Spinal cord (tissue), 10 donors: ENCODE measurements around the gene CAPZB. TPM values are rescaled to one million over a fixed set of nuclear protein-coding genes. Genes with fewer than 3 reads are reported as not detected.

Source experiments
- DNase-seq, 6 donors: peaks; one replicate each; pipeline versions ENCODE4 v3.0.0 to v3.0.0-alpha.2; 2013 to 2015; ENCODE audit warnings: low spot score in 6 of 6, low read depth in 4 of 6
- H3K27ac ChIP-seq: one replicate; pipeline ENCODE4 v1.5.1; 2013; ENCODE audit warnings: low read depth, low read length, control low read depth
- H3K27me3 ChIP-seq: one replicate; pipeline ENCODE4 v1.6.1; 2013; ENCODE audit warnings: low read length; ENCODE audit not compliant: control insufficient read depth, insufficient read depth
- H3K36me3 ChIP-seq: one replicate; pipeline ENCODE4 v1.6.1; 2013; ENCODE audit warnings: low read length; ENCODE audit not compliant: control insufficient read depth, insufficient read depth
- H3K4me1 ChIP-seq: one replicate; pipeline ENCODE4 v1.6.1; 2013; ENCODE audit warnings: low read length; ENCODE audit not compliant: control insufficient read depth, insufficient read depth
- H3K4me3 ChIP-seq: one replicate; pipeline ENCODE4 v1.5.1; 2013; ENCODE audit warnings: low read depth, low read length, control low read depth
- H3K9me3 ChIP-seq: one replicate; pipeline ENCODE4 v1.6.1; 2013; ENCODE audit warnings: low read length; ENCODE audit not compliant: control insufficient read depth, insufficient read depth
- WGBS: methylation state at CpG from one replicate; pipeline ENCODE4 v1.1.5; 2013; ENCODE audit warnings: missing lambda C conversion rate; ENCODE audit not compliant: insufficient coverage; 5-methylcytosine and 5-hydroxymethylcytosine counted together
- polyA plus RNA-seq, 2 donors: library from polyadenylated mRNA; unstranded; fragments of 120-200 nt; gene quantifications; one replicate each; pipeline ENCODE4 v1.2.1, GENCODE V29; 2013; ENCODE audit not compliant: insufficient read length in 2 of 2
- total RNA-seq, 2 donors: library from RNA; depleted of rRNA in 1 of 2; stranded (reverse); fragments of 120-200 nt in 1 of 2; fragments of >200 nt in 1 of 2; gene quantifications; one replicate each; pipeline versions ENCODE4 v1.2.3 to v1.2.4, GENCODE V29; 2013 to 2014
- donor health status: healthy.

Gene CAPZB
- total and polyA plus RNA-seq, 4 donors = 78.8 to 312 (median 243) TPM

GRCh38 chr1:19477284-19478249 is 7.8 kb downstream of the CAPZB start:
- Histone ChIP-seq H3K4me3 (no peak overlapping the region), H3K27ac (peak overlapping the region; percentile 35), H3K27me3 (no peaks in the 10 kb centered on the region), H3K36me3 (peaks cover 4% of the 10 kb centered on the region), H3K9me3 (no peaks in the 10 kb centered on the region), H3K4me1 (peaks cover 10% of the 10 kb centered on the region)
- WGBS = 79% methylated on average over 8 of the region's 11 CpGs
- DNase-seq = peak in 1 of 6 donors; percentile 44

- Histone ChIP-seq H3K4me1 (peaks cover 10% of the 10 kb centered on the region), H3K4me3 (no peak overlapping the region), H3K36me3 (peaks cover 7% of the 10 kb centered on the region), H3K27me3 (no peaks in the 10 kb centered on the region), H3K27ac (no peak overlapping the region), H3K9me3 (no peaks in the 10 kb centered on the region)
- DNase-seq = no peak
- WGBS = 84% methylated on average over 9 of the region's 12 CpGs
Observed at GRCh38 chr1:19476450-19477190, 8.7 kb downstream of the CAPZB start.

GRCh38 chr1:19475296-19475695 is 10.0 kb downstream of the CAPZB start:
- Histone ChIP-seq H3K27ac (no peak overlapping the region), H3K27me3 (no peaks in the 10 kb centered on the region), H3K4me3 (no peak overlapping the region), H3K4me1 (peaks cover 5% of the 10 kb centered on the region), H3K9me3 (no peaks in the 10 kb centered on the region), H3K36me3 (peaks cover 7% of the 10 kb centered on the region)
- 92% methylated on average over 11 of the region's 11 CpGs for whole genome bisulfite sequencing
- DNase-seq = no peak

- Histone ChIP-seq H3K36me3 (peaks cover 3% of the 10 kb centered on the region), H3K4me1 (peaks cover 17% of the 10 kb centered on the region), H3K27ac (no peak overlapping the region), H3K27me3 (no peaks in the 10 kb centered on the region), H3K9me3 (no peaks in the 10 kb centered on the region), H3K4me3 (no peak overlapping the region)
- 85% methylated on average over 3 of the region's 5 CpGs for WGBS
- no peak for DNase-seq
Observed at GRCh38 chr1:19472174-19472573, 13.2 kb downstream of the CAPZB start.

- 26% methylated on average over 4 of the region's 7 CpGs for WGBS
- peaks cover 21% of the 10 kb centered on the region for H3K4me1 ChIP-seq
Observed at GRCh38 chr1:19469004-19469403, 16.3 kb downstream of the CAPZB start.

GRCh38 chr1:19468397-19468956 is 16.9 kb downstream of the CAPZB start:
- 48% methylated on average over 11 of the region's 15 CpGs for WGBS
- H3K4me1 ChIP-seq = peaks cover 22% of the 10 kb centered on the region
- no peak for DNase-seq
- H3K4me3 ChIP-seq = no peak overlapping the region
- H3K36me3 ChIP-seq = peaks cover 3% of the 10 kb centered on the region
- no peaks in the 10 kb centered on the region for H3K27me3 ChIP-seq
- H3K9me3 ChIP-seq = no peaks in the 10 kb centered on the region
- peak overlapping the region; percentile 3 for H3K27ac ChIP-seq

More at GRCh38 chr1:19469004-19469403, 16.3 kb downstream of the CAPZB start:
- no peak for DNase-seq
- Histone ChIP-seq H3K9me3 (no peaks in the 10 kb centered on the region), H3K27ac (peak overlapping the region; percentile 3), H3K27me3 (no peaks in the 10 kb centered on the region), H3K4me3 (no peak overlapping the region), H3K36me3 (peaks cover 3% of the 10 kb centered on the region)

GRCh38 chr1:19467199-19468187 is 17.8 kb downstream of the CAPZB start:
- Histone ChIP-seq H3K27ac (no peak overlapping the region), H3K4me3 (no peak overlapping the region), H3K36me3 (peaks cover 3% of the 10 kb centered on the region), H3K9me3 (no peaks in the 10 kb centered on the region), H3K4me1 (peaks cover 25% of the 10 kb centered on the region), H3K27me3 (no peaks in the 10 kb centered on the region)
- DNase-seq = no peak
- WGBS = 77% methylated on average over 10 of the region's 14 CpGs

- H3K4me3 ChIP-seq = no peak overlapping the region
- no peak overlapping the region for H3K27ac ChIP-seq
- no peaks in the 10 kb centered on the region for H3K36me3 ChIP-seq
- peaks cover 25% of the 10 kb centered on the region for H3K4me1 ChIP-seq
- no peak for DNase-seq
- H3K9me3 ChIP-seq = no peaks in the 10 kb centered on the region
- no peaks in the 10 kb centered on the region for H3K27me3 ChIP-seq
- WGBS = 71% methylated on average over 4 of the region's 9 CpGs
Observed at GRCh38 chr1:19466112-19466561, 19.2 kb downstream of the CAPZB start.
